ENCODE results near the gene GTSE1. TPM values are rescaled to one million over a fixed set of nuclear protein-coding genes. Genes with fewer than 3 reads are reported as not detected.

The GTSE1 gene
- total RNA-seq, 1 donor from 2014 or later, result 29.7 TPM

- H3K9ac ChIP-seq, result no peak overlapping the region
- H3F3A ChIP-seq (ENCODE audit: low read depth), result no peaks in the 10 kb centered on the region
- H3K79me2 ChIP-seq (ENCODE audit: low read depth), result peaks cover 95% of the 10 kb centered on the region
- no peaks in the 10 kb centered on the region for H3K27me3 ChIP-seq
- no peak overlapping the region for H3K27ac ChIP-seq
- DNase-seq (ENCODE audit: low spot score), result no peak
- TF ChIP-seq EZH2phosphoT487 (IDR thresholded peaks at IDR 0.05) (no peak), EZH2 (IDR thresholded peaks at IDR 0.05) (no peak), CTCF (IDR thresholded peaks at IDR 0.05) (no peak)
- H3K4me1 ChIP-seq, result peaks cover under 1% of the 10 kb centered on the region
- no peak overlapping the region for H3K4me3 ChIP-seq
- no peak overlapping the region for H3K4me2 ChIP-seq
- H3K27me3 Mint-ChIP-seq (ENCODE audit: insufficient read depth, low read depth), result no peaks in the 10 kb centered on the region
- H4K20me1 ChIP-seq (ENCODE audit: low read depth), result peaks cover 36% of the 10 kb centered on the region
- peaks cover 3% of the 10 kb centered on the region for H3K36me3 ChIP-seq
- peaks cover 16% of the 10 kb centered on the region for H3K4me1 Mint-ChIP-seq
- H3K9me3 Mint-ChIP-seq, result no peaks in the 10 kb centered on the region
- no peaks in the 10 kb centered on the region for H3K9me3 ChIP-seq (ENCODE audit: low read depth)
- H2AFZ ChIP-seq (replicated peaks), result no peak overlapping the region
- no peak overlapping the region for H3K27ac Mint-ChIP-seq
- no peak overlapping the region for H3K4me3 Mint-ChIP-seq
- H3K36me3 Mint-ChIP-seq, result peaks cover 41% of the 10 kb centered on the region
Observed at GRCh38 chr22:46303347-46303965, 6.8 kb downstream of the GTSE1 start.

DNA sequence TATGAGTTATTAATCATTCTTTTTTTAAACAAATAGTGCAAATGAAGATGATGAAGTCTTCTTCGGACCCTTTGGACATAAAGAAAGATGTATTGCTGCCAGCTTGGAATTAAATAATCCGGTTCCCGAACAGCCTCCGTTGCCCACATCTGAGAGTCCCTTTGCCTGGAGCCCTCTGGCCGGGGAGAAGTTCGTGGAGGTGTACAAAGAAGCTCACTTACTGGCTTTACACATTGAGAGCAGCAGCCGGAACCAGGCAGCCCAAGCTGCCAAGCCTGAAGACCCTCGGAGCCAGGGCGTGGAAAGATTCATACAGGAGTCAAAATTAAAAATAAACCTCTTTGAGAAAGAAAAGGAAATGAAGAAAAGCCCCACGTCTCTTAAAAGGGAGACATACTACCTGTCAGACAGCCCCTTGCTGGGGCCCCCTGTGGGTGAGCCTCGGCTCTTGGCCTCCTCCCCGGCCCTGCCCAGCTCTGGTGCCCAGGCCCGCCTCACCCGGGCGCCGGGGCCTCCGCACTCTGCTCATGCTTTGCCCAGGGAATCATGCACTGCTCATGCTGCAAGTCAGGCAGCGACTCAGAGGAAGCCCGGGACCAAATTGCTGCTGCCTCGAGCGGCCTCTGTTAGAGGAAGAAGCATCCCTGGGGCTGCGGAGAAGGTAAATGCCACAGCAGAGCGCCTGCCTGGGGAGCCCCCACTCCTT, 11.8 kb downstream of the GTSE1 start:
- no peaks in the 10 kb centered on the region for H3K4me1 Mint-ChIP-seq
- H2AFZ ChIP-seq (replicated peaks), result no peak overlapping the region
- H3K4me3 ChIP-seq, result no peak overlapping the region
- H3K4me1 ChIP-seq, result no peaks in the 10 kb centered on the region
- H3K4me2 ChIP-seq, result no peak overlapping the region
- peaks cover 2% of the 10 kb centered on the region for H3K27me3 Mint-ChIP-seq (ENCODE audit: insufficient read depth, low read depth)
- H3K4me3 Mint-ChIP-seq, result no peak overlapping the region
- DNase-seq (ENCODE audit: low spot score), result no peak
- no peaks in the 10 kb centered on the region for H3K9me3 Mint-ChIP-seq
- no peak overlapping the region for H3K27ac ChIP-seq
- H3F3A ChIP-seq (ENCODE audit: low read depth), result no peaks in the 10 kb centered on the region
- peaks cover 53% of the 10 kb centered on the region for H3K79me2 ChIP-seq (ENCODE audit: low read depth)
- TF ChIP-seq EZH2 (IDR thresholded peaks at IDR 0.05) (no peak), CTCF (IDR thresholded peaks at IDR 0.05) (no peak), EZH2phosphoT487 (IDR thresholded peaks at IDR 0.05) (no peak)
- H3K9me3 ChIP-seq (ENCODE audit: low read depth), result no peaks in the 10 kb centered on the region
- H4K20me1 ChIP-seq (ENCODE audit: low read depth), result peaks cover 28% of the 10 kb centered on the region
- no peak overlapping the region for H3K27ac Mint-ChIP-seq
- no peaks in the 10 kb centered on the region for H3K36me3 ChIP-seq
- no peaks in the 10 kb centered on the region for H3K27me3 ChIP-seq
- no peak overlapping the region for H3K9ac ChIP-seq
- peaks cover 33% of the 10 kb centered on the region for H3K36me3 Mint-ChIP-seq

DNA sequence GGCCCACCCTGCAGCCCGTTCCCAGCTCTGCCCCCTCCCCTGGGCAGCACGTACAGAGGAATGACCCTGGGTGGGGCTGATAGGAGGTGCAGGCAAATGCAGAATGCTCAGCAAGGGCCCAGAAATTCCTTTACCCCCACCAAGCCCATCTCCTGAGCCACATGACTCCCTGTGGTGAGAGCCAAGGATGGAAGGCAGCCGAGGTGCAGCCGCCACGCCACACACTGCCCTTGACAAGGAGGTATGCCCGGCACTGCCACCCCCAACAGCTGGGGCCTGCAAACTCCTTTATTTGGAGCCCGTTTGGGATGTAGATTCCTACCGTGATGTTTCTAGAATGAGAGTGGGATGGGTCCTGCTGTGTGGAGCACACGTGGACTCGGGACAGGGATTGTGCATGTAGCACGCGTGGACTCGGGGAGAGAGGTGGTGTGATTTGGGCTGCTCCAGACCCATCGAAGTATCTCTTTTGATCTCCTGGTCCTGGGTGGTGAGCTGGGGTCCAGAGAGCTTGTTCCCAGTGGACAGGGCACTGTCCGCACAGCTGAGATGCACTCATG, 12.9 kb downstream of the GTSE1 start:
- H3K27me3 Mint-ChIP-seq (ENCODE audit: insufficient read depth, low read depth), result peaks cover 2% of the 10 kb centered on the region
- H4K20me1 ChIP-seq (ENCODE audit: low read depth), result peaks cover 21% of the 10 kb centered on the region
- H3F3A ChIP-seq (ENCODE audit: low read depth), result no peaks in the 10 kb centered on the region
- no peaks in the 10 kb centered on the region for H3K9me3 Mint-ChIP-seq
- H3K27me3 ChIP-seq, result no peaks in the 10 kb centered on the region
- peaks cover 41% of the 10 kb centered on the region for H3K79me2 ChIP-seq (ENCODE audit: low read depth)
- H3K27ac Mint-ChIP-seq, result no peak overlapping the region
- no peak overlapping the region for H2AFZ ChIP-seq (replicated peaks)
- H3K27ac ChIP-seq, result no peak overlapping the region
- peaks cover 26% of the 10 kb centered on the region for H3K36me3 Mint-ChIP-seq
- H3K9ac ChIP-seq, result no peak overlapping the region
- no peaks in the 10 kb centered on the region for H3K4me1 ChIP-seq
- H3K4me3 Mint-ChIP-seq, result no peak overlapping the region
- H3K4me2 ChIP-seq, result no peak overlapping the region
- H3K9me3 ChIP-seq (ENCODE audit: low read depth), result no peaks in the 10 kb centered on the region
- no peak overlapping the region for H3K4me3 ChIP-seq
- H3K4me1 Mint-ChIP-seq, result no peaks in the 10 kb centered on the region
- no peak for DNase-seq (ENCODE audit: low spot score)
- TF ChIP-seq EZH2phosphoT487 (IDR thresholded peaks at IDR 0.05) (no peak), CTCF (IDR thresholded peaks at IDR 0.05) (no peak), EZH2 (IDR thresholded peaks at IDR 0.05) (no peak)
- H3K36me3 ChIP-seq, result no peaks in the 10 kb centered on the region
